Neural progenitor cell (in vitro differentiated cells): Measurements from ENCODE around the gene WHAMM. TPM values are rescaled to one million over a fixed set of nuclear protein-coding genes. Genes with fewer than 3 reads are reported as not detected.

Source experiments
- DNase-seq: peaks from one replicate; pipeline ENCODE4 v3.0.0-alpha.2; 2016; ENCODE audit warnings: low spot score
- H2AFZ ChIP-seq: fragments of 200-600 bp; sonication (generic); replicated peaks from 2 replicates; pipeline ENCODE4 v1.6.1; 2016; ENCODE audit warnings: antibody characterized with exemption
- H3F3A ChIP-seq: fragments of 200-600 bp; sonication (generic); 2 replicates; pipeline ENCODE4 v1.6.1; 2016; ENCODE audit warnings: antibody characterized with exemption, low read depth
- H3K27ac ChIP-seq: fragments of 200-600 bp; sonication (generic); 2 replicates; pipeline ENCODE4 v1.5.1; 2016; ENCODE audit warnings: mild to moderate bottlenecking
- H3K27me3 ChIP-seq: fragments of 200-600 bp; sonication (generic); 2 replicates; pipeline ENCODE4 v1.6.1; 2016; ENCODE audit warnings: mild to moderate bottlenecking, moderate library complexity
- H3K36me3 ChIP-seq: fragments of 200-600 bp; sonication (generic); 2 replicates; pipeline ENCODE4 v1.5.1; 2016
- H3K4me1 ChIP-seq: fragments of 200-600 bp; sonication (generic); 2 replicates; pipeline ENCODE4 v1.6.1; 2016; ENCODE audit warnings: mixed run types
- H3K4me2 ChIP-seq: fragments of 200-600 bp; sonication (generic); 2 replicates; pipeline ENCODE4 v1.6.1; 2016
- H3K4me3 ChIP-seq: fragments of 200-600 bp; sonication (generic); 2 replicates; pipeline ENCODE4 v1.5.1; 2016
- H3K79me2 ChIP-seq: fragments of 200-600 bp; sonication (generic); 2 replicates; pipeline ENCODE4 v1.6.1; 2016; ENCODE audit warnings: low read depth
- H3K9ac ChIP-seq: fragments of 200-600 bp; sonication (generic); 2 replicates; pipeline ENCODE4 v1.6.1; 2016
- H3K9me3 ChIP-seq: fragments of 200-600 bp; sonication (generic); 2 replicates; pipeline ENCODE4 v1.5.1; 2016; ENCODE audit warnings: low read depth
- H4K20me1 ChIP-seq: fragments of 200-600 bp; sonication (generic); 2 replicates; pipeline ENCODE4 v1.6.1; 2016; ENCODE audit warnings: low read depth
- H3K27ac Mint-ChIP-seq: 3 replicates; pipeline ENCODE4 v1.8.0; 2021; ENCODE audit warnings: mixed read lengths
- H3K27me3 Mint-ChIP-seq: 2 replicates; pipeline ENCODE4 v1.8.0; 2022; ENCODE audit warnings: low read depth, mild to moderate bottlenecking, inconsistent platforms, moderate library complexity, mixed read lengths; ENCODE audit not compliant: insufficient read depth
- H3K36me3 Mint-ChIP-seq: 3 replicates; pipeline ENCODE4 v1.8.0; 2021; ENCODE audit warnings: mixed read lengths
- H3K4me1 Mint-ChIP-seq: 3 replicates; pipeline ENCODE4 v1.8.0; 2021; ENCODE audit warnings: mixed read lengths
- H3K4me3 Mint-ChIP-seq: 3 replicates; pipeline ENCODE4 v1.8.0; 2021; ENCODE audit warnings: mild to moderate bottlenecking, moderate library complexity, mixed read lengths
- H3K9me3 Mint-ChIP-seq: 3 replicates; pipeline ENCODE4 v1.8.0; 2020; ENCODE audit warnings: mixed read lengths
- CTCF ChIP-seq: fragments of 200-600 bp; sonication (generic); IDR thresholded peaks from 2 replicates; pipeline ENCODE4 v1.5.1; 2017; ENCODE audit warnings: antibody characterized with exemption, mild to moderate bottlenecking
- EZH2 ChIP-seq: fragments of 200-600 bp; sonication (generic); IDR thresholded peaks from 2 replicates; pipeline ENCODE4 v1.6.1; 2017; ENCODE audit warnings: antibody characterized with exemption, mild to moderate bottlenecking, moderate library complexity
- EZH2phosphoT487 ChIP-seq: fragments of 200-600 bp; sonication (generic); IDR thresholded peaks from 2 replicates; pipeline ENCODE4 v1.6.1; 2017; ENCODE audit warnings: antibody characterized with exemption
- total RNA-seq: library from RNA; depleted of rRNA; stranded (reverse); fragments of >200 nt; gene quantifications from 2 replicates; pipeline ENCODE4 v1.2.3, GENCODE V29; 2015; ENCODE audit warnings: low replicate concordance

Gene WHAMM
- total RNA-seq, 1 donor from 2014 or later: 1.9 TPM

- Histone ChIP-seq H2AFZ (no peak overlapping the region), H3K4me1 (no peaks in the 10 kb centered on the region), H3K27ac (no peak overlapping the region), H3K9ac (no peak overlapping the region), H4K20me1 (no peaks in the 10 kb centered on the region), H3F3A (no peaks in the 10 kb centered on the region), H3K4me3 (no peak overlapping the region), H3K36me3 (no peaks in the 10 kb centered on the region), H3K9me3 (no peaks in the 10 kb centered on the region), H3K4me2 (no peak overlapping the region), H3K79me2 (no peaks in the 10 kb centered on the region), H3K27me3 (no peaks in the 10 kb centered on the region)
- peaks cover 30% of the 10 kb centered on the region for H3K36me3 Mint-ChIP-seq
- H3K4me1 Mint-ChIP-seq: no peaks in the 10 kb centered on the region
- no peak for DNase-seq
- TF ChIP-seq EZH2phosphoT487 (no peak), CTCF (no peak), EZH2 (no peak)
- no peak overlapping the region for H3K27ac Mint-ChIP-seq
- H3K4me3 Mint-ChIP-seq: no peak overlapping the region
- H3K9me3 Mint-ChIP-seq: no peaks in the 10 kb centered on the region
- H3K27me3 Mint-ChIP-seq: peaks cover 4% of the 10 kb centered on the region
Measured at GRCh38 chr15:82839136-82839535, 29.7 kb downstream of the WHAMM start.

GRCh38 chr15:82840166-82840565 lies 30.7 kb downstream of the WHAMM start:
- no peaks in the 10 kb centered on the region for H3K9me3 Mint-ChIP-seq
- TF ChIP-seq EZH2 (no peak), EZH2phosphoT487 (no peak)
- H3K4me2 ChIP-seq: no peak overlapping the region
- no peak overlapping the region for H3K4me3 ChIP-seq
- no peak for DNase-seq
- no peaks in the 10 kb centered on the region for H4K20me1 ChIP-seq
- H3K9ac ChIP-seq: no peak overlapping the region
- no peaks in the 10 kb centered on the region for H3K4me1 ChIP-seq
- H3K36me3 ChIP-seq: no peaks in the 10 kb centered on the region
- no peak overlapping the region for H2AFZ ChIP-seq
- H3K4me3 Mint-ChIP-seq: no peak overlapping the region
- H3F3A ChIP-seq: no peaks in the 10 kb centered on the region
- H3K36me3 Mint-ChIP-seq: peaks cover 31% of the 10 kb centered on the region
- H3K27ac ChIP-seq: no peak overlapping the region
- no peaks in the 10 kb centered on the region for H3K27me3 ChIP-seq
- no peak overlapping the region for H3K27ac Mint-ChIP-seq
- H3K9me3 ChIP-seq: no peaks in the 10 kb centered on the region
- peaks cover 4% of the 10 kb centered on the region for H3K27me3 Mint-ChIP-seq
- H3K4me1 Mint-ChIP-seq: no peaks in the 10 kb centered on the region
- H3K79me2 ChIP-seq: no peaks in the 10 kb centered on the region

- no peaks in the 10 kb centered on the region for H3K9me3 Mint-ChIP-seq
- H2AFZ ChIP-seq: no peak overlapping the region
- H3K4me1 Mint-ChIP-seq: no peaks in the 10 kb centered on the region
- no peaks in the 10 kb centered on the region for H3K9me3 ChIP-seq
- H3K4me2 ChIP-seq: no peak overlapping the region
- H3K4me3 ChIP-seq: no peak overlapping the region
- H3F3A ChIP-seq: no peaks in the 10 kb centered on the region
- no peak overlapping the region for H3K27ac ChIP-seq
- H3K4me1 ChIP-seq: no peaks in the 10 kb centered on the region
- no peaks in the 10 kb centered on the region for H4K20me1 ChIP-seq
- no peaks in the 10 kb centered on the region for H3K27me3 Mint-ChIP-seq
- H3K36me3 ChIP-seq: no peaks in the 10 kb centered on the region
- no peak overlapping the region for H3K4me3 Mint-ChIP-seq
- peaks cover 17% of the 10 kb centered on the region for H3K36me3 Mint-ChIP-seq
- no peak overlapping the region for H3K27ac Mint-ChIP-seq
- no peak overlapping the region for H3K9ac ChIP-seq
- no peaks in the 10 kb centered on the region for H3K79me2 ChIP-seq
- no peak for DNase-seq
- TF ChIP-seq EZH2 (no peak), CTCF (no peak), EZH2phosphoT487 (no peak)
- no peaks in the 10 kb centered on the region for H3K27me3 ChIP-seq
Measured at GRCh38 chr15:82843566-82843965, 34.1 kb downstream of the WHAMM start.

GRCh38 chr15:82845686-82846085 lies 36.3 kb downstream of the WHAMM start:
- peaks cover 16% of the 10 kb centered on the region for H3K4me1 Mint-ChIP-seq
- TF ChIP-seq CTCF (no peak), EZH2phosphoT487 (no peak), EZH2 (no peak)
- H3K36me3 ChIP-seq: no peaks in the 10 kb centered on the region
- peaks cover 14% of the 10 kb centered on the region for H3K36me3 Mint-ChIP-seq
- no peak overlapping the region for H3K9ac ChIP-seq
- H3K27me3 Mint-ChIP-seq: peaks cover 2% of the 10 kb centered on the region
- H3K4me2 ChIP-seq: no peak overlapping the region
- no peak overlapping the region for H3K4me3 Mint-ChIP-seq
- no peaks in the 10 kb centered on the region for H4K20me1 ChIP-seq
- no peak overlapping the region for H3K4me3 ChIP-seq
- no peaks in the 10 kb centered on the region for H3K9me3 ChIP-seq
- H3K79me2 ChIP-seq: no peaks in the 10 kb centered on the region
- H3K4me1 ChIP-seq: peaks cover 7% of the 10 kb centered on the region
- no peaks in the 10 kb centered on the region for H3K9me3 Mint-ChIP-seq
- no peak overlapping the region for H2AFZ ChIP-seq
- H3K27ac ChIP-seq: no peak overlapping the region
- no peaks in the 10 kb centered on the region for H3K27me3 ChIP-seq
- H3K27ac Mint-ChIP-seq: no peak overlapping the region
- no peak for DNase-seq
- peaks cover 10% of the 10 kb centered on the region for H3F3A ChIP-seq
